Heart right ventricle (tissue), 16 donors: ENCODE measurements around the gene ZNRF1. TPM values are rescaled to one million over a fixed set of nuclear protein-coding genes. Genes with fewer than 3 reads are reported as not detected.

Experiments used
- ATAC-seq, 8 donors: fragments of 200-7000 bp; cut with Tn5 transposase; one replicate each; pipeline ENCODE4 v1.9.1; 2020; ENCODE audit warnings: mild to moderate bottlenecking in 8 of 8, moderate library complexity in 8 of 8, moderate number of reproducible peaks in 1 of 8
- DNase-seq, 2 donors: peaks; one replicate each; pipeline ENCODE4 v3.0.0-alpha.2; 2020
- H3K27ac ChIP-seq, 10 donors: fragments of 200-600 bp; sonication (generic) in 2 of 10; one replicate each; pipeline versions ENCODE4 v1.5.0 to v1.8.0; 2020 to 2022; ENCODE audit warnings: mild to moderate bottlenecking in 3 of 10
- H3K27me3 ChIP-seq, 7 donors: fragments of 200-600 bp; one replicate each; pipeline ENCODE4 v1.8.0; 2021 to 2022; ENCODE audit warnings: mild to moderate bottlenecking in 2 of 7
- H3K36me3 ChIP-seq, 9 donors: fragments of 200-600 bp; sonication (generic) in 1 of 9; one replicate each; pipeline versions ENCODE4 v1.5.0 to v1.8.0; 2020 to 2022; ENCODE audit warnings: mild to moderate bottlenecking in 2 of 9
- H3K4me1 ChIP-seq, 9 donors: fragments of 200-600 bp; sonication (generic) in 1 of 9; one replicate each; pipeline versions ENCODE4 v1.5.0 to v1.8.0; 2020 to 2022; ENCODE audit warnings: mild to moderate bottlenecking in 4 of 9
- H3K4me3 ChIP-seq, 10 donors: fragments of 200-600 bp; sonication (generic) in 2 of 10; one replicate each; pipeline versions ENCODE4 v1.5.0 to v1.8.0; 2020 to 2022; ENCODE audit warnings: mild to moderate bottlenecking in 7 of 10, moderate library complexity in 2 of 10
- H3K9me3 ChIP-seq, 11 donors: fragments of 200-600 bp in 10 of 11; sonication (generic) in 2 of 11; one replicate each; pipeline versions ENCODE4 v1.5.0 to v1.8.0; 2013 to 2022; ENCODE audit warnings: mild to moderate bottlenecking in 2 of 11, control low read depth in 1 of 11, moderate library complexity in 1 of 11
- WGBS, 2 donors: extraction: QIAGEN DNeasy Blood & Tissue Kit; methylation state at CpG; one replicate each; pipeline ENCODE4 v1.1.7; 2013; ENCODE audit warnings: inconsistent platforms in 1 of 2; 5-methylcytosine and 5-hydroxymethylcytosine counted together
- intact Hi-C, 10 donors: fragments of 100-400 bp; cut with DNase I; formaldehyde crosslinking; loops; one replicate each; pipeline versions ENCODE4 v1.11.1 to v1.14.2; 2022
- polyA plus RNA-seq, 2 donors: library from polyadenylated mRNA; stranded (reverse); fragments of 200-250 nt; gene quantifications; one replicate each; pipeline ENCODE4 v1.2.3, GENCODE V29; 2013
- total RNA-seq, 10 donors: library from RNA; stranded (reverse); fragmentation: NEBNext Ultra II Directional in 3 of 10; extraction: Animal tissue kit (Norgen Biotek cat#: 25700) in 3 of 10; gene quantifications; one replicate each; pipeline versions ENCODE4 v1.2.1 to v1.2.4, GENCODE V29; 2021 to 2023
- TF ChIP-seq, protein P1 (sequence below), 9 donors: fragments of 200-600 bp; sonication (generic) in 2 of 9; IDR thresholded peaks; one replicate each; pipeline versions ENCODE4 v1.5.0 to v1.8.0; 2021 to 2022; ENCODE audit warnings: antibody characterized with exemption in 9 of 9, mild to moderate bottlenecking in 5 of 9, moderate library complexity in 1 of 9
- donor health status: Arrhythmogenic right ventricular cardiomyopathy.
- donor health status: ischemic (EF 13 %, LVEDD 7.1; RV severe dilation, severe dysfunction).
- donor health status: healthy with polysubstance abuse.
- donor health status: DM: no; HTN: yes; CAD: no.
- donor health status: DM: no; HTN: no; CAD: no.
- donor health status: ischemic (EF 25% LVEDD 6.9; RV normal size, moderate dysfunction).
- donor health status: ischemic (EF 25% LVEDD 5.7; RV mildly dilated, moderate dysfunction).
- donor health status: healthy.
- donor health status: DM: yes; HTN: yes; CAD: no.
- donor health status: Ischemic cardiomyopathy.
- donor health status: ischemic (EF 35%, LVEDD 5.7; RV mildly dilated, moderate dysfunction).
- donor health status: nonischemic (EF 11% LVEDD 7.7; RV severe dilation, severe dysfunction).
- donor health status: DM: yes; HTN: yes; CAD: no.
- donor health status: PGD.
- donor health status: ischemic (EF 29% LVEDD 5.4; RV normal size, mild dysfunction).
- donor health status: nonischemic (EF 23%, LVEDD 6.1; RV moderate dilation, normal function).

The ZNRF1 gene
- total and polyA plus RNA-seq, 12 donors: 13.1 to 30.8 (median 20.8) TPM

DNA sequence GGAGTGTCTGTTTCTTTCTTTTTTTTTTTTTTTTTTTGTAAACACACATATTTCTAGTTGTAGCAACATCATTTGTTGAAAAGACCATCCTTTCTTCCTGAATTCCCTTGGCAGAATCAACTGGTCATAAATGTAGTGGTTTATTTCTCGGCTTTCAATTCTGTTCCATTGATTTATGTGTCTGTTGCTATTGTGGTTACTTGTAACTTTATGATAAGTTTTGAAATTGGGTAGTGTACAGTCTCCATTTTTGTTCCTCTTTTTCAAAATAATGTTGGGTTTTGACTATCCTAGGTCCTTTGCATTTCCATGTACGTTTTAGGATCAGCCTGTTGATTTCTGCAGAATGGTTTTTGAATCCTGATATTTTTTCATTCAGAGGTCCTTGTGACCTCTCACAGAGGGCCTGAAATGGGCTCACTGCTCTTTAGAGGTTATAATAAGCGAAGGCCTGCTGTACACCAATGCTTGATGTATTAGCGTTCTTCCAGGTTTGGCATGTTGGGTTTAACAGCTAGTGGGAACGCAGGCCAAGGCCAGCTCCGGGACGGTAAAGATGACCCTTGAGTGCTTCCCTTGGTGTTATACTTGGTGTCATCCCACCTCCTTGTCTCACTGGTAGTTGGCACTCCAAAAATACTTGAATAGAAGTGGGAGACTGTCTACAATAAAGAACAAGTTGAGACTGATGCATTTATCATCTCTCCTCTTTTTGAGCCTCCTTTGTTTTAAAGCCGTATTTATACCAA lies 43.8 kb downstream of the ZNRF1 start:
- Histone ChIP-seq H3K27ac (peak overlapping the region in 9 of 10 donors; percentile 1 to 84 (median 71)), H3K4me1 (peaks cover 22 to 65% (median 51%) of the 10 kb centered on the region in 9 donors), H3K27me3 (no peaks in the 10 kb centered on the region), H3K9me3 (peaks cover 0 to 13% (median 9%) of the 10 kb centered on the region in 11 donors), H3K36me3 (peaks cover 0 to 5% (median 0%) of the 10 kb centered on the region in 9 donors), H3K4me3 (no peak overlapping the region)
- ATAC-seq (peak in 2 of 8 donors; percentile 7 to 42), DNase-seq (no peak)
- WGBS, 2 donors: 47 to 49% methylated on average over 8 of the region's 8 CpGs
- intact Hi-C loops: loop anchor here in 7 of 10 donors (5.0 kb wide), 1 partner anchor 40 kb away; no protein-coding TSS in a partner anchor
- TF ChIP-seq, protein P1, sequence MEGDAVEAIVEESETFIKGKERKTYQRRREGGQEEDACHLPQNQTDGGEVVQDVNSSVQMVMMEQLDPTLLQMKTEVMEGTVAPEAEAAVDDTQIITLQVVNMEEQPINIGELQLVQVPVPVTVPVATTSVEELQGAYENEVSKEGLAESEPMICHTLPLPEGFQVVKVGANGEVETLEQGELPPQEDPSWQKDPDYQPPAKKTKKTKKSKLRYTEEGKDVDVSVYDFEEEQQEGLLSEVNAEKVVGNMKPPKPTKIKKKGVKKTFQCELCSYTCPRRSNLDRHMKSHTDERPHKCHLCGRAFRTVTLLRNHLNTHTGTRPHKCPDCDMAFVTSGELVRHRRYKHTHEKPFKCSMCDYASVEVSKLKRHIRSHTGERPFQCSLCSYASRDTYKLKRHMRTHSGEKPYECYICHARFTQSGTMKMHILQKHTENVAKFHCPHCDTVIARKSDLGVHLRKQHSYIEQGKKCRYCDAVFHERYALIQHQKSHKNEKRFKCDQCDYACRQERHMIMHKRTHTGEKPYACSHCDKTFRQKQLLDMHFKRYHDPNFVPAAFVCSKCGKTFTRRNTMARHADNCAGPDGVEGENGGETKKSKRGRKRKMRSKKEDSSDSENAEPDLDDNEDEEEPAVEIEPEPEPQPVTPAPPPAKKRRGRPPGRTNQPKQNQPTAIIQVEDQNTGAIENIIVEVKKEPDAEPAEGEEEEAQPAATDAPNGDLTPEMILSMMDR (IDR thresholded peaks at IDR 0.05): no peak

DNA sequence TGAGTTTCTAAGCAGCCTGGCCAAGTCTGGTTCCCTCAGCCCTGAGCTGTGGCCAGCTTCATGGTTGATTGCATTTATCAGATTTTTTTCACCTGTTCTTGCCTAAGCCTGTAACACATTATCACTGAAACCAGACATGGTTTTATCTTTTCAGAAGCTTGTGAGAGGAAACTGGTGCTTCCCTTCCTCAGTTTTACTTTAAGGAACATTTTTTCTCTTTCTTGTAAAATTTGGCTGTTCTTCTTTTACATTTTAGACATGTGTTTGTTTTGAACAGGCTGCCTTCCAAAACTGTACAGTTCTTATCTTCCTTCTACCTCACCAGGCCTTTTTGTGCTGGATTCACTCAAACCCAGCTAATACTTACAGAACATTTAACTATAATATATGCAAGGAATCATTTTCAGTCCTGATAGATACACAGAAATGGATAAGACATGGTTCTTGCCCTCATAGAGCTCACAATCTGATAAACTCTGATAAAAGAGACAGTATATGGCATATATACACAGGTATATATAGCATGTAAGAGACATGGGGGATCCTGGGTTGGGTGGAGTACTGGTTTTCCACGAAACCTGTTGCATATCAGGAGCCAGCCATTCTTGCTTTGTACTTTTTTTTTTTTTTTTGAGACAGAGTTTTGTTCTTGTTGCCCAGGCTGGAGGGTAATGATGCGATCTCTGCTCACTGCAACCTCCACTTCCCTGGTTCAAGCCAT lies 44.5 kb downstream of the ZNRF1 start:
- peak overlapping the region in 9 of 10 donors; percentile 1 to 84 (median 71) for H3K27ac ChIP-seq
- H3K4me1 ChIP-seq: peaks cover 22 to 70% (median 58%) of the 10 kb centered on the region in 9 donors
- ATAC-seq: peak in 1 of 8 donors; percentile 18
- no peaks in the 10 kb centered on the region for H3K36me3 ChIP-seq
- TF ChIP-seq, protein P1 (IDR thresholded peaks at IDR 0.05): no peak
- no peaks in the 10 kb centered on the region for H3K27me3 ChIP-seq
- WGBS, 2 donors: 95 to 97% methylated on average over 2 of the region's 2 CpGs
- no peak overlapping the region for H3K4me3 ChIP-seq
- peaks cover 0 to 5% (median 2%) of the 10 kb centered on the region in 11 donors for H3K9me3 ChIP-seq
- no peak for DNase-seq
- intact Hi-C loops: loop anchor here in 7 of 10 donors (5.0 kb wide), 1 partner anchor 41 kb away; no protein-coding TSS in a partner anchor

DNA sequence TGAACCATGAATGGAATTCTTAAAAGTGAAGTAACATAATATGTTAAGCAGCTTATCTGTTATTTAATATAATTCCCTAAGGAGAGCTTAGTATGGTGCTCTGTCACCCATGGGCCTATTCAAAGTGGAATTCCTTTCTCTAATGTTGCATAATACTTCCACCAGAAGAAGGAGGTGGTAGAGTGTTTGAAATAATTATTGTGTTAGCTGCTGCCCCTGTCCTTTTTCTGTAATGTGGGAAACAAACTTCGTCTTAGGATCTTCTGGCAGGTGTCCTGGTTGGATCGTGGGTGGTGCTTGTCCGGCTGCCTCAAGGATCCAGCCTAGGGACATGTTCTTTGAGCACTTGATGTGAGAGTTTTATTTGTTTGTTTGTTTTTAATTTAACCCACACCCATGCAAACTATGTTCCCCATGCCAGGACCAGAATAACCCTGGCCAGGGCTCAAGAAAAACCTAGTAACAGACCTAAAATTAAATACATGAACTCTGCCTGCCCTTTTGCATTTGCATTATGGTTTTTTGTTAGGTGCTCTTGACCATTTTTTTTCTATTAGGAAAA lies 46.1 kb downstream of the ZNRF1 start:
- TF ChIP-seq, protein P1 (IDR thresholded peaks at IDR 0.05): no peak
- ATAC-seq (peak; percentile 72 to 90 (median 82)), DNase-seq (peak; percentile 22 to 83)
- Histone ChIP-seq H3K4me1 (peaks cover 22 to 78% (median 55%) of the 10 kb centered on the region in 9 donors), H3K4me3 (peak overlapping the region in 1 of 10 donors; percentile 15), H3K36me3 (no peaks in the 10 kb centered on the region), H3K9me3 (no peaks in the 10 kb centered on the region), H3K27me3 (no peaks in the 10 kb centered on the region), H3K27ac (peak overlapping the region; percentile 41 to 84 (median 68))
- intact Hi-C loops: loop anchor here in 8 of 10 donors (5.0 kb wide), 2 partner anchors 43 to 67 kb away; no protein-coding TSS in a partner anchor
- WGBS, 2 donors: 1 to 12% methylated on average over 3 of the region's 3 CpGs

DNA sequence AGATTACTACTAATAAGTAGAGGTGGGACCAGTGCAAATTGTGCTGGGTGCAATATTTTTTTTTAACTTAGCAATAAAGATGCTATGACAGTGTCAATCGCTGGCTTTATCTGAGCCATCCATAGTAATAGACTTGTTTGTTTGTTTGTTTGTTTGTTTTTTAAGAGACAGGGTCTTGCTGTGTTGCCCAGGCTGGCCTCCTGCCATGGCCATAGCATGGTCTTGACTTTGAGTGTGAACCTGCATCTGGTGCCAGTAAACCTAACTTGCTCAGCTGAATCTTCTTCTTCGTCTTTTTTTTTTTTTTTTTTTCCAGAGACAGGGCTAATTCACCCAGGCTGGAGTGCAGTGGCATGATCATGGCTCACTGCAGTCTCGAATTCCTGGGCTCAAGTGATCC lies 46.6 kb downstream of the ZNRF1 start:
- peak overlapping the region; percentile 23 to 84 (median 68) for H3K27ac ChIP-seq
- 35 to 47% methylated on average over 3 of the region's 3 CpGs for WGBS, 2 donors
- H3K27me3 ChIP-seq: no peaks in the 10 kb centered on the region
- H3K4me3 ChIP-seq: peak overlapping the region in 1 of 10 donors; percentile 15
- H3K36me3 ChIP-seq: no peaks in the 10 kb centered on the region
- no peaks in the 10 kb centered on the region for H3K9me3 ChIP-seq
- H3K4me1 ChIP-seq: peaks cover 22 to 78% (median 55%) of the 10 kb centered on the region in 9 donors
- intact Hi-C loops: loop anchor here in 2 of 10 donors (5.0 kb wide), 2 partner anchors 43 to 67 kb away; no protein-coding TSS in a partner anchor
- TF ChIP-seq, protein P1 (IDR thresholded peaks at IDR 0.05): no peak
- DNase-seq: no peak
- no peak for ATAC-seq
